ENCODE data around the gene NHEJ1.

Gene NHEJ1

GRCh38 chr2:219029829-219030165 is 130.8 kb downstream of the NHEJ1 start:
- peak; percentile 84 for DNase-seq (ENCODE audit: insufficient read length, low spot score)
- FAIRE-seq = peak; percentile 94
- no peak for TF ChIP-seq TAF1 (IDR thresholded peaks at IDR 0.05; ENCODE audit: low read depth, low read length)
- no peak for TF ChIP-seq POU2F2 (IDR thresholded peaks at IDR 0.05; ENCODE audit: low read depth, low read length)
- TF ChIP-seq PAX5 (IDR thresholded peaks at IDR 0.05; ENCODE audit: insufficient read depth, low read length, severe bottlenecking) = no peak
- TF ChIP-seq POLR2A (IDR thresholded peaks at IDR 0.05; ENCODE audit: low read depth, low read length) = no peak
- TF ChIP-seq SPI1 (IDR thresholded peaks at IDR 0.05; ENCODE audit: low read depth, low read length) = no peak
- no peak for TF ChIP-seq POLR2AphosphoS5 (IDR thresholded peaks at IDR 0.05; ENCODE audit: low read depth, low read length)

- TF ChIP-seq PAX5 (IDR thresholded peaks at IDR 0.05; ENCODE audit: insufficient read depth, low read length, severe bottlenecking) (no peak), TAF1 (IDR thresholded peaks at IDR 0.05; ENCODE audit: low read depth, low read length) (no peak)
- DNase-seq (ENCODE audit: insufficient read length, low spot score) (no peak), FAIRE-seq (no peak)
Measured at GRCh38 chr2:219028996-219029828, 131.4 kb downstream of the NHEJ1 start.

GRCh38 chr2:219028141-219028540 is 132.5 kb downstream of the NHEJ1 start:
- DNase-seq (ENCODE audit: insufficient read length, low spot score) (no peak), FAIRE-seq (no peak)
- TF ChIP-seq TAF1 (IDR thresholded peaks at IDR 0.05; ENCODE audit: low read depth, low read length) = no peak

- TF ChIP-seq PAX5 (IDR thresholded peaks at IDR 0.05; ENCODE audit: insufficient read depth, low read length, severe bottlenecking) = no peak
- no peak for TF ChIP-seq POU2F2 (IDR thresholded peaks at IDR 0.05; ENCODE audit: low read depth, low read length)
- TF ChIP-seq SPI1 (IDR thresholded peaks at IDR 0.05; ENCODE audit: low read depth, low read length) = no peak
- no peak for TF ChIP-seq POLR2AphosphoS5 (IDR thresholded peaks at IDR 0.05; ENCODE audit: low read depth, low read length)
- no peak for TF ChIP-seq TAF1 (IDR thresholded peaks at IDR 0.05; ENCODE audit: low read depth, low read length)
- no peak for TF ChIP-seq POLR2A (IDR thresholded peaks at IDR 0.05; ENCODE audit: low read depth, low read length)
- FAIRE-seq = no peak
Measured at GRCh38 chr2:219027511-219028055, 133.0 kb downstream of the NHEJ1 start.

GRCh38 chr2:219026946-219027345 is 133.7 kb downstream of the NHEJ1 start:
- TF ChIP-seq SPI1 (IDR thresholded peaks at IDR 0.05; ENCODE audit: low read depth, low read length) (no peak), POLR2AphosphoS5 (IDR thresholded peaks at IDR 0.05; ENCODE audit: low read depth, low read length) (no peak)
- no peak for FAIRE-seq
- no peak for DNase-seq (ENCODE audit: insufficient read length, low spot score)

More at GRCh38 chr2:219027511-219028055, 133.0 kb downstream of the NHEJ1 start:
- DNase-seq (ENCODE audit: insufficient read length, low spot score) = no peak

GRCh38 chr2:219025637-219026585 is 134.7 kb downstream of the NHEJ1 start:
- FAIRE-seq = no peak

More at GRCh38 chr2:219025637-219026585, 134.7 kb downstream of the NHEJ1 start:
- no peak for TF ChIP-seq SPI1 (IDR thresholded peaks at IDR 0.05; ENCODE audit: low read depth, low read length)
- no peak for TF ChIP-seq POLR2AphosphoS5 (IDR thresholded peaks at IDR 0.05; ENCODE audit: low read depth, low read length)
- TF ChIP-seq POU2F2 (IDR thresholded peaks at IDR 0.05; ENCODE audit: low read depth, low read length) = no peak
- TF ChIP-seq TAF1 (IDR thresholded peaks at IDR 0.05; ENCODE audit: low read depth, low read length) = no peak
- no peak for TF ChIP-seq POLR2A (IDR thresholded peaks at IDR 0.05; ENCODE audit: low read depth, low read length)
- TF ChIP-seq PAX5 (IDR thresholded peaks at IDR 0.05; ENCODE audit: insufficient read depth, low read length, severe bottlenecking) = no peak
- DNase-seq (ENCODE audit: insufficient read length, low spot score) = no peak

All from GM12891 (cell line).